ENCODE measurements around the gene TMEM256.

The TMEM256 gene

DNA sequence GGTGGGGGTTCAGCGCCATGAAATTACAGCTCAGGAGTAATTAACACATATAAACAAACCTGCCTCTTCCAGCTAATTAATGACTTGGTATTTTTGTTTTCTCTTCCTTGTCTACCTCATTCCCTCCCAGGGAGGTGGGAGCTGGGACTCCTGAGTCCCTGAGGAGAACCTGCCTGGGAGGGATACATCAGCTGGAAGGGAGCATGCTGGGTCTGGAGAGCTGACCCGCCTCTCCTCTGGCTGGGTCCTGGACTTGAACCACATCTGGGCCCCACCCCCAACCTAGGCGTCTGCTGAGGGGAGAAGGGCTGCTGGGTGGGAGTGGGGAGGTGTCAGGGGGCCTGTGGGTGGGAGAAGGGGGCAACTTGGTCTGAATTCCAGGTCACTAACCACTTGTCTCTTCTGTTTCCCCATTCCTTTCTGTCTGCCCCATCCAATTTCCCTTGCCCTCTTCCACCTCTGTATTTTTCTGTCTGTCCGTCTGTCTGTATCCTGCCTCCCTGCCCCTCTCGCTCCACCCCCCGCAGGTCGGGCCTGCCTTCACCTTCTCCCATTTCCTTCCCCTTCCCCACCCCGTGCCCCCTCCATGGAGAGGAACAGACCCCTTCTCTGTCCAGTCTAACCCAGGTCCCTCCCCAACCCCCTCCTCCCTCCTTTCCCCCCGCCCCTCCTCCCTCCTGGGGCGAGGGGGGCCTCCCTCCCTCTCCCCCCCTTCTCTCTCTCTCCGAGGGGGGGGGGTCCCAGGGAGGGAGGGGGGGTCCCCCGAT is 3.8 kb upstream of the TMEM256 start, which contains the start of gene NLGN2:
TSS of gene NLGN2 (plus strand) at position 361 of the 767 bp plus-strand sequence. CDS start 411 bp downstream, outside the sequence.
- DNase-seq: no peak

DNA sequence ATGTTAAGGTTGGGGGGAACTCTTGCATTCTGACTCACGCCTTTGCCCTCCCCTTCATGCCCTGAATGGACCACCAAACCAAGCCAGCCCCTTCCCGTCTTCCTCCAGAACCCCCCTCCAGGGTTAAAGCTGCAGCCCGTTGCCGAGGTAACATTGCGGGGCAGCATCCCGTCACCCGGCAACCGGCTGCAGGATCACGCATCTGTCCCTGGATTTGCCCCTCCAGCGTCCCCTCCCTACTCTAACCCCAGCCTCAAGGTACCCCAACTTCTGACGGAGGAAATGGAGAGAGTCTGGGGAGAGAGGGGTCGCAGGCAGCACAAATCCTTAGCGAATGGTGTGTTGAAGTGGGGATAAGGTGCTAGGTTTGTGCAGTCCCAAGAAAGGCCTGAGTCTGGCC is 3.2 kb upstream of the TMEM256 start:
- no peak for DNase-seq

DNA sequence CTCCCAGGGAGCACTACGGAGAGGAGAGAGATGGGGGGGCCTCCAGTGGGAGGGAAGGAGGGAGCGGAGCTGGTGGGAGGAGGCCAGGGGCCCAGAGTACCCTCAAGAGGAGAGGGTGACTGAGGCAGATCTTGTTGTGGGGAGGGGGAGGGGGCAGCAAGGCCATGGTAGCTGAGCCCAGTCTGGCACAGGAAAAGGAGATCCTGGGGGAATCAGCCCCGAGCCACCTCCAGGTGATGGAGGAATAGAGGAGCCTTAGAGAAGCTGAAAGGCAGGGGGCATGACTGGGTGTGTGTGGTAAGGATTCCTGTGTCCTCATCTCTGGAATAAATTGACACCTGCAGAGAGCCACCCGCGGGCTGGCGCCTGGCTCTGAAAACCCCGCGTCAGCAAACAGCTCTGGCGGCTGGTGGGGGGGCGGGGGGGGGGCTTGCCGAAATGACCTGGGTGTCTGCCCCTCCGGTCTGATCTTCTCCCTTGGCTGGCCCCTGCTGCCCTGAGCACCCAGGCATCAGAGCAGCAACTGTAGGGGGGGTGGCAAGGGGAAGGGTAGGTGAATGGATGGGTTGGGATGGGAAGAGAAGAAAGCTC is 2.4 kb upstream of the TMEM256 start:
- DNase-seq: peak; percentile 35

DNA sequence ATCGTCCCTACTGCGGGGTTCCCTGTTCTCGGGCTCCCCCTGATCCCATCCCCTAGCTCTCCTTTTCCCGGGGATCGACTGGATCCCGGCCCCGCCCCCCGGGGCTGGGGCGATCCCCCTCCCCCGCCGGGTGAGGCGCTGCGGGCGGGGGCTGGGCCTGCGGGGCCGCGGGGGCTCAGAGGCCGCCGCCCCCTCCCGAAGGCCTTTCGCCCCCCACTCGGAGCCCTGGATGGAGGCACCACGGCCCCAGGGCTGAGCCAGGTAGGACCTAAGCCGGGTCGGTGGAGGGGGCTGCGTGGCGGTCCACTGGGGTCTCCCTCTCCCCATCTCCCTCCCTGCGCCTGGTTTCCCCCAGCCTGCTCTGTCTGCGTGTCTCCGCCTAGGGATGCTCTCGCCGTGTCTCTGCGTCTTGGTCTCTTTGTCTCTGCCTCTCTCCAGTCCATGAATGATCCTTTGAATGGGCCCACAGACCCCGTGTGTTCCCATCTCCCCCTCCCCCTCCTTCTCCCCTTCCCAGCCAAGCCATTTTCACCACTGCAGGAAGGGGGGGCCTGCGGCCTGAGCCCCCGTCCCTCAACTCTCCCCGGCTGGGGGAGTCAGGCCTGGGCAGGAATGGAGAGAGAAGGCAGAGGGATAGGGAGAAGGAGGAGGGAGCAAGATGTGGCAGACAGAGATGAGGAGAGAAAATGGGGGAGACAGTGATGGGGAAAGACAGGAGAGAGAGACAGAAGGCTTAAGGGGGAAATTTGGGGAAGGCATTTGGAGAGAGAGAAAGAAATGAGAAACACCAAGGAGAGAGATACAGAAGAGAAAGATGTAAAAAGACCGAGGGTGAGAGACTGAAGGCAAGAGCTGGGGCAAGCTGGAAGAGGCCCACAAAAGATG is 1.7 kb upstream of the TMEM256 start:
- peak; percentile 50 for DNase-seq

- DNase-seq: peak; percentile 92
These were observed 946 bp upstream of the TMEM256 start for GRCh38 chr17:7404737-7405349.

DNA sequence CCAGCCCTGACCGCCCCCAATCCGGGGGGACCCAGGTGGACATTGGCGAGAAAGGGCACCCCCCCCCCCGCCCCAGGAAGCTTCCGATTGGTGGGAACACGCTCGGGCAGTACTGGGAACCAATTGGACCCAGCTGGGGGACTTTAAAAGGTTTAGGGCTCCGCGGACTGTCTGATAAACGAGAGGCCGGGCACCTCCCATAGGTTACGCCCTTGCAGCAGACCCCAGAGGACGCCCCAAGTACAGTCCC is 245 bp downstream of the TMEM256 start:
- no peak for DNase-seq

DNA sequence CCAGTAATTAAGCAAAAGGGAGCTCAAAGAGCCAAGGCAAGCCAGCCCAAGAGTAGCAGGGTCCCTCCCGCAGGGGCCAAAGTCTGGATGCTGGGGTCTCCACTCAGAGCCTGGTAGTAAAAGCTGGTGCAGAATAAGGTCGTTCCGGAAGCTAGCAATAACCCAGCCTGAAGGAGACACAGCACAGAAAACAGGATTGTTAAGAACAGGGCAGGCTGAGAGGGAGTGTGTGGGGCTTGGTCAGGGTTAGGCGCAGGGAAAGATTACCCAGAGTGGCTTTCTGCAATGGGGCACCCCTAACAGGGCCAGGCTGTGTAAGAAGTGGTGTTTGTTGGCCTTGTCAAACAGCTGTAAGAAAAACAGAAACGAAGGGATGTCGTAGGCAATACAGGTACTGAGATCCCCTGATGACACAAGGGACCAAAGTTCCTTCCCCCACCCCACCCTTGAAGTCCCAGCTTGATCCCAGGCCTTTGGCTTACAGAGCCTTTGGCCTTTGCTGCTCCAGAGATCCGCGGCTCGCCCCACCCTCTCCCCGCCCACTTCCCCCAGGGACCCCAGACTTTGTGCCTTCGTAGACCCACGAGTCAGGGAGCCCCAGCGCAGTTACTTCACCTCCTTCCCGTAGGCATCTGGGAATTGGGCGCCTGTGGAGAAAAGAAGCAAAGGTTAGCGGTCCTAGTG is 712 bp downstream of the TMEM256 start:
- DNase-seq: no peak

DNA sequence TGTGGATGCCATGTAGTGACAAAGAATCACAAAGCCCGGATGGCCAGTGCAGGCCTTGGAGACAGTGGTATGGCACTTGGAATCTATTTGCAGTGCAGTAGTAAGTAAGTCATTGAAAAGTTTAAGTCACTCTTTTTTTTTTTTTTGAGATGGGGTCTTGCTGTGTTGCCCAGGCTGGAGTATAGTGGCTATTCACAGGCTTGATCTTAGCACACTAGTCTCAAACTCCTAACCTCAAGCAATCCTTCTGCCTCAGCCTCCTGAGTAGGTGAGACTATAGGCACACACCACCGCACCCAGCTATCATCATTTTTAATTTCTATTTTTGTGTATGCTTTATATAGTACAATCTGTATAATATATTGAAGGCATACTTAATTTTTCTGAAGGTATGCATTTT is 5.3 kb downstream of the TMEM256 start:
- DNase-seq: no peak

DNA sequence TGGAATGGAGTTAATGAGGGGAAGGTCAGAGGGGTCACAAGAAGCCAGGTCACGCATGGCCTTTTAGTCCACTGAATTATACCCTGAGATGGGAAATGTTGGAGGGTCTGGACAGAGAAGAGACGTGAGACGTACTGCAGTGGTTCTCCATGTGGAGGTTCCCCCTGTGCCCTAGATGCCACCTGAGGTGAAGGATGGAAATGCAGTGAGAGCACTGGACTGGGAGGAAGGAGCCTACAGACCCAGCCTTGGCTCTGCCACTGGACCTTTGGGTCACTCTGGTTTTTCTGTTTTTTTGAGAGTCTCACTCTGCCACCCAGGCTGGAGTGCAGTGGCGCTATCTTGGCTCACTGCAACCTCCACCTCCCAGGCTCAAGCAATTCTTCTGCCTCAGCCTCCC is 7.8 kb downstream of the TMEM256 start:
- no peak for DNase-seq

- DNase-seq: peak; percentile 96
These were observed 9.3 kb downstream of the TMEM256 start, which contains the start of gene PLSCR3 for GRCh38 chr17:7394452-7395191. Gene PLSCR3 (minus strand): TSS chr17:7394525. CDS start chr17:7394110, 415 bp downstream.

DNA sequence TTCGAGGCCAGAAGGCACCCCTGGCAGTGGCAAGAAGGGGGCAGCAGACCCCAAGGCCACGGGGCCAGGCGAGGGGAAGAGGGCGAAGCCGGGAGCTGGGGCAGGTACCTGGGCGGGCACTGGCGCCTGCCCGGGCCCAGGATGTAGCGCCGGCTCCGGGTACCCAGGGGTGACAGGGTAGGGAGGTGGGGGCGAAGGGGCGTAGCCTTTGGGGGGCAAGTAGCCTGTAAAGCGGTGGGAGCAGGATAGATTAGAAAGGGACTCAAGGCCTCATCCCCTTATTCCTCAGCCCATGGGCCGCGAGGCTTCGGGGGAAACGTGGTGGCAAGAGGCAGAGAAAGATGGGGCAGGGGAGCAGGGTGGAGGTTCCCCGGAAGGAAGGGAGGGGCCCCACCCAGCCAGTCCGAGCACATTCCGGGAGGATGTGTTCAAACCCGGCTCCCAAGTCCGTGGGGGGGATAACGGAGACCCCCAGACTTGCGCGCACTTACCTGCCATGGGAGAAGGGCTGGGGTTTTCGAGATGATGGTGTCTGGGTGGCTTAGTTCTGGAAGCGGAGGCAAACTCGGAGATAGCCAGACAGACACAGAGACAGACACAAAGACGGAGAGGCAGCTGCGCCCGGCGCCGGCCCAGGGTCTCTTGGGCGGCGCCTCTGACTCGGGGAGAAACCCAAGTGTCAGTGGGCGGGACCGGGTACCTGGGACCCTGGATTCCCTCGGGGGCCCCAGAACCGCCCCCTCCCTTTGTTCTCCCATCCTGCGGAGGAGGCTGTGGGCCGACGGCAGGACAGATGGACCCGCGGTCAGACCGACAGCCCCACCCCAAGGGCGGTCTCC is 10.1 kb downstream of the TMEM256 start:
- peak; percentile 81 for DNase-seq

DNA sequence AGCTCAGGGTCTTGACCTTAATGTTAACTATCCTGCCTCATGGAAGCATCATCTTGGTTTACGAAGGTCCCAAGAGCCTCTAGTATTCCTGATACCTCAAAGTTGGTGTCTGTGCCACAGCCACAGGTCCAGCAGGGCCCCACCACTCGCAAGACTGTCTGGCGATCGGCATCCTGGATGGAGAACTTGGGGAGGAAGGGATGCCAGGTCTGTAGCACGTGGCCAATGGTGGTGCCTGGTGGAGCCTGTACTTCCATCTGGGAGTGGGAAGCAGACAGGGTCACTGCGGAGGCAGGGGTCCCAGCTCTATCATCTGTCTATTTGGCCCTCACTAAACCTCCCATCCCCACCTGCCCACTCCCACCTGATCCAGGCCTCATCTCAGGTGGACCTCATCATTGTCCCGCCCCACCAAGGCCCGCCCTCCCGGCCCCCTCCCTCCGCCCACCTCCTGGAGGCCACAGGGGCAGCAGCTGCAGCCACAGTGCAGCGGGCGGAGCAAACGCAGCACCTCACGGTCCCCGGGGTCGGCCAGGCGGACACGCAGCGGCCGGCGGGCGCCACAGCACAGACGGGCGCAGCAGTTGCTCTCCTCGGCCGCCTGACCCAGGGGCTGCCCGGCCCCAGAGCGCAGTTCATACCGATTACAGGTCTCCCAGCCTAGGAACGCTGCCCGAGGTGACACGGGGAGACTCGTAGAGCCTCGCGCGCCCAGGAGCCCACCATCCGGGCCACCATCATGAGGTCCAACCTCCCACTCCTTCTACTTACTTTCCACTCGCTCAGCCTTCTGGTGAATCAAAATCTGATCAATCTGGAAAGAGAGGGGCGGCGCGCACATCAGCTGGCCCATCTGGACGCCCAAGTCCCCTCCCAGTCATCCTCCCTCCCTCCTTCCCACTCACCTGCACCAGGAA is 10.9 kb downstream of the TMEM256 start:
- no peak for DNase-seq

DNA sequence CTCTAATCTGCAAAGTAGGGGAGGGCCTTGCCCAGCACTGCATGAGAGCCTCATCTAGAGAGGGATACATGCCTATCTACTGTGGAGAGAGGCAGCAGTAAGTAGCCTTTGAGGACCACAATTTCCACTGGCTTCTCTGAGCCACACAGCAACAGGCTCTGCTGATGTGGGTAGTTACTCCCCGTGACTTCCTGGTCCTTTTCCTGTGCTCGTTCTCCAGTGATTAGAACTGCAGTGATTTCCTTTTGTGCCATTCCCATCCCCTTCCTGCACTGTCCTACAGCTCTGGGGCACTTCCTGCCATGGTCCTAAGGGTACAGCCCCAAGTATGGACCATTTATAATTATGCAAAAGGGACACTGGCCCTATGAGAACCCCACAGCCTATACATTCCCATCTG is 12.6 kb downstream of the TMEM256 start:
- DNase-seq: no peak

DNA sequence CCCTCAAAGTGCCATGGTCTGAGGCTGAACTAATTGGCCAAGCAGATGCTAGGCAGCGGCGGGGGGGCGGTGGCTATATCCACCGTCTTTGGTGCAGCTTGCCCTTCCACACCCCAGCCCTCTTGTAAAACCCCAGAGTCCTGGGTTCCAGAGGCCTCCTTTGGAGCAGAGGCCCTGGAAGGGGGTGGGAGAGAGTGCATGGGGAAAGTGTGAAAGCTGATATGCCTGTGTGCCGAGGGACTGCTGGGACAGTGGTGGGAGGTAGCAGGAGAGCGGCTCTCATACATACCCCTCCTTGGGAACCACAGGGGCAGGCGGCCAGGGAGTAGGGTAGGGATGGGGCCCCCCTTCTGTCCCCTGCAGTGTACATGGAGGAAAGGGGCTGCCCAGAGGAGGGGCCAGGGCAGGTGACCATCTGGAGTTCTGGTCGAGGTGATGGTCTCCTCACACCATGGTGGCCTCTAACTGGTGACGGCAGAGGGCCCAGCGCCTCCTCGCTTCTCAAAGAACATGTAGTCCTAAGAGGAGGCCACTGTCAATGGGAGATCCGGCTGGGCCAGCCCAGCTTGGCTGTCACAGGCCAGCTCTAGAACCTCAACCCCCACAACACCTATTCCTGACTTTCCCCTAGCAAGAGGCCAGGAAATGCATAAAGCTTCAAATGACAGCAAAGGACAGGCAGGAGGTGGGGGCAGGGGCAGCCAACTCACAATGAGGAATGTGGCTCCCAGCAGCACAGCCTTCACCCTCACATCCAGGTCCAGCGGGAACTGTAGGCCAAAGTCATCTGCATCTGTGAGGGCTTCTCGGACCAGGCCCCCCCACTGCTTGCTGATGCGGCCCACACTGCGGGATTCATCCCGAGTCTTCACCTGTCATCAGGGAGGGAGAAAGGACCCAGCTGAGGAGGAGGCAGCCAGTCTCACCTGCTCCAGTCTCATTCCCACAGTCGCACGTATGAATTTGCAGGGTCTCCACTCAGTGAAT is 13.7 kb downstream of the TMEM256 start:
- no peak for DNase-seq

DNA sequence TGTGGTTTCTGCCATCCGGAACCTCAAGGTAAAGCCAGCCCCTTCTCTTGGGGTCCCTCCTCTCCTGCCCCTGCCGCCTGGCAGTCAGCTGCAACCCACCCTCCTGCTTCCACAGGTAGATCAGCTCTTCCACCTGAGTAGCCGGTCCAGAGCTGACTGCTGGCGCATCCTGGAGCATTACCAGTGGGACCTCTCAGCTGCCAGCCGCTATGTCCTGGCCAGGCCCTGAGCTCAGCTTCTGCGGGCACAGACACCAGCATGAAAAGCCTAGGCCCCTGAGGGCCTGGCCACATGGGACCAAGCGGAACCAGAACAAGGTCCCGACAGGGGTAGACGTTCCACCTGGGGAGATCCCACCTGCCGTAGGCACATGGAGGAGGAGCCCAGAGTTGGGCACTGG is 15.0 kb downstream of the TMEM256 start:
- DNase-seq: no peak

DNA sequence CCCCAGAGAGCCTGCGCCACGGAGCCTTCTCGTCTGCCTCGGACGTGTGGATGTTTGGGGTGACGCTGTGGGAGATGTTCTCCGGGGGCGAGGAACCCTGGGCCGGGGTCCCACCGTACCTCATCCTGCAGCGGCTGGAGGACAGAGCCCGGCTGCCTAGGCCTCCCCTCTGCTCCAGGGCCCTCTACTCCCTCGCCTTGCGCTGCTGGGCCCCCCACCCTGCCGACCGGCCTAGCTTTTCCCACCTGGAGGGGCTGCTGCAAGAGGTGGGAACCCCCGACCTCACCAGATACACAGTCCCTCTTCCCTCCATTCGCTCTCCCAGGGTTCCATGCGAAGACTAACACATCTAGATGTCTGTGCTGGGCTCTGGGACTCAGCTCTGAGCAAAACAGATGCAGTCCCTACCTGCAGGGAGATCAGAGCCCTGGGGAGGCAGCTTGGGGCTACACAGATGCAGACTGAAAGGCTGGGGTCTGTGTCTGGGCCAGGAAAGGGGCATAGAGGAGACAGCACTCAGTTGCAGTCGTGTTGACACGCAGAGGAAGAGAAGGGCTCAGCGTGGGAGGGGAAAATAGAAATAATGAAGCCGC is 19.3 kb downstream of the TMEM256 start:
- no peak for DNase-seq

DNA sequence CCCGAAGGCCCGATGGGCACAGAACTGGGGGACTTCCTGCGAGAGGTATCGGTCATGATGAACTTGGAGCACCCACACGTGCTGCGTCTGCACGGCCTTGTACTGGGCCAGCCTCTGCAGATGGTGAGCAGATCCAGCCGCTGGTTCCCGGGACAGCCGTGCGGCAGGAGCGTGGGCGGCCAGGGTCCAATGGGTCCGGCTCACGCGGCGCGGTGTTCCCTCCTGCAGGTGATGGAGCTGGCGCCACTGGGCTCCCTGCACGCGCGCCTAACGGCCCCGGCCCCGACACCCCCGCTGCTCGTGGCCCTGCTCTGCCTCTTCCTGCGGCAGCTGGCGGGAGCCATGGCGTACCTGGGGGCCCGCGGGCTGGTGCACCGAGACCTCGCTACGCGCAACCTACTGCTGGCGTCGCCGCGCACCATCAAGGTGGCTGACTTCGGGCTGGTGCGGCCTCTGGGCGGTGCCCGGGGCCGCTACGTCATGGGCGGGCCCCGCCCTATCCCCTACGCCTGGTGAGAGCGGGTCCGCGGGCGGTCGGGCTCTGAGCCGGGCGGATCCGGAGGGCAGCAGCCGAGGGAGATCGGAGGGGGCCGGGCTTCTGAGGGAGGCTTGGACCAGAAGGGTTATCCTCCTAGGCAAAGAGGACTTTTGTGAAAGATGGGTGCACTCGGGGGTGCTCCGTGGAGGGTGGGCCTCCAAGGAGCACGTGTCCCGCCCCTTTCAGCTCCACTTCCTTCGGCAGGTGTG is 20.0 kb downstream of the TMEM256 start:
- no peak for DNase-seq

GRCh38 chr17:7383371-7383741 is 20.5 kb downstream of the TMEM256 start:
- no peak for DNase-seq

Measured in DMS53 (cell line).